Natural killer cell (primary cell): ENCODE data around the gene C1QTNF9B. TPM values are rescaled to one million over a fixed set of nuclear protein-coding genes. Genes with fewer than 3 reads are reported as not detected.

Source experiments
- ATAC-seq, 3 donors: fragments of 150-1000 bp in 2 of 3; fragments of 200-7000 bp in 1 of 3; cut with Tn5 transposase; 1 replicate in 1 of 3; 2 replicates in 2 of 3; pipeline ENCODE4 v1.10.0; 2021; ENCODE audit warnings: mild to moderate bottlenecking in 2 of 3, moderate library complexity in 2 of 3
- DNase-seq, 2 donors: peaks; one replicate each; pipeline versions ENCODE4 v3.0.0 to v3.0.0-alpha.2; 2013 to 2021; ENCODE audit warnings: mixed read lengths in 1 of 2
- H3K27ac ChIP-seq: one replicate; pipeline ENCODE4 v1.5.1; 2013; ENCODE audit warnings: mild to moderate bottlenecking, low read length
- H3K27me3 ChIP-seq: one replicate; pipeline ENCODE4 v1.6.1; 2013; ENCODE audit warnings: low read length; ENCODE audit not compliant: control insufficient read depth, insufficient read depth
- H3K36me3 ChIP-seq: one replicate; pipeline ENCODE4 v1.6.1; 2013; ENCODE audit warnings: low read length; ENCODE audit not compliant: control insufficient read depth, insufficient read depth
- H3K4me1 ChIP-seq: one replicate; pipeline ENCODE4 v1.6.1; 2013; ENCODE audit warnings: low read length; ENCODE audit not compliant: control insufficient read depth, insufficient read depth
- H3K4me3 ChIP-seq: one replicate; pipeline ENCODE4 v1.5.1; 2013; ENCODE audit warnings: low read length
- H3K9me3 ChIP-seq: one replicate; pipeline ENCODE4 v1.6.1; 2013; ENCODE audit warnings: low read length; ENCODE audit not compliant: control insufficient read depth, insufficient read depth
- H3K27ac Mint-ChIP-seq, 2 donors: one replicate each; pipeline ENCODE4 v1.8.0; 2022; ENCODE audit warnings: mild to moderate bottlenecking in 2 of 2, mixed read lengths in 2 of 2, moderate library complexity in 1 of 2
- H3K27me3 Mint-ChIP-seq, 2 donors: one replicate each; pipeline ENCODE4 v1.8.0; 2022; ENCODE audit warnings: low read depth in 2 of 2, mixed read lengths in 2 of 2
- H3K36me3 Mint-ChIP-seq: one replicate; pipeline ENCODE4 v1.8.0; 2022; ENCODE audit warnings: mixed read lengths
- H3K4me1 Mint-ChIP-seq, 2 donors: one replicate each; pipeline ENCODE4 v1.8.0; 2022; ENCODE audit warnings: mixed read lengths in 2 of 2
- H3K4me3 Mint-ChIP-seq: one replicate; pipeline ENCODE4 v1.8.0; 2022; ENCODE audit warnings: mild to moderate bottlenecking, moderate library complexity, mixed read lengths
- H3K9me3 Mint-ChIP-seq, 2 donors: one replicate each; pipeline ENCODE4 v1.8.0; 2022; ENCODE audit warnings: mixed read lengths in 2 of 2
- WGBS: methylation state at CpG from one replicate; pipeline ENCODE4 v1.1.7; 2013; ENCODE audit warnings: missing lambda C conversion rate; ENCODE audit not compliant: insufficient coverage; 5-methylcytosine and 5-hydroxymethylcytosine counted together
- intact Hi-C: fragments of 100-400 bp; cut with micrococcal nuclease; formaldehyde crosslinking; loops from one replicate; pipeline ENCODE4 v1.14.2; 2022
- total RNA-seq, 4 donors: library from RNA; stranded (reverse); fragments of 120-200 nt in 1 of 4; gene quantifications; one replicate each; pipeline versions ENCODE4 v1.2.3 to v1.2.4, GENCODE V29; 2013 to 2022
- TF ChIP-seq, protein P1 (sequence below): fragments of 200-600 bp; IDR thresholded peaks from one replicate; pipeline ENCODE4 v1.8.0; 2022; ENCODE audit warnings: antibody characterized with exemption

The C1QTNF9B gene
- total RNA-seq, 3 donors from 2014 or later (not counting 1 experiment from before 2014, with no cell fraction given): not detected

- Histone ChIP-seq H3K9me3 (no peaks in the 10 kb centered on the region), H3K36me3 (no peaks in the 10 kb centered on the region), H3K4me3 (no peak overlapping the region), H3K4me1 (no peaks in the 10 kb centered on the region), H3K27ac (no peak overlapping the region), H3K27me3 (peaks cover 5% of the 10 kb centered on the region)
- H3K27ac Mint-ChIP-seq: no peak overlapping the region
- TF ChIP-seq, protein P1, sequence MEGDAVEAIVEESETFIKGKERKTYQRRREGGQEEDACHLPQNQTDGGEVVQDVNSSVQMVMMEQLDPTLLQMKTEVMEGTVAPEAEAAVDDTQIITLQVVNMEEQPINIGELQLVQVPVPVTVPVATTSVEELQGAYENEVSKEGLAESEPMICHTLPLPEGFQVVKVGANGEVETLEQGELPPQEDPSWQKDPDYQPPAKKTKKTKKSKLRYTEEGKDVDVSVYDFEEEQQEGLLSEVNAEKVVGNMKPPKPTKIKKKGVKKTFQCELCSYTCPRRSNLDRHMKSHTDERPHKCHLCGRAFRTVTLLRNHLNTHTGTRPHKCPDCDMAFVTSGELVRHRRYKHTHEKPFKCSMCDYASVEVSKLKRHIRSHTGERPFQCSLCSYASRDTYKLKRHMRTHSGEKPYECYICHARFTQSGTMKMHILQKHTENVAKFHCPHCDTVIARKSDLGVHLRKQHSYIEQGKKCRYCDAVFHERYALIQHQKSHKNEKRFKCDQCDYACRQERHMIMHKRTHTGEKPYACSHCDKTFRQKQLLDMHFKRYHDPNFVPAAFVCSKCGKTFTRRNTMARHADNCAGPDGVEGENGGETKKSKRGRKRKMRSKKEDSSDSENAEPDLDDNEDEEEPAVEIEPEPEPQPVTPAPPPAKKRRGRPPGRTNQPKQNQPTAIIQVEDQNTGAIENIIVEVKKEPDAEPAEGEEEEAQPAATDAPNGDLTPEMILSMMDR: no peak
- no peak overlapping the region for H3K4me3 Mint-ChIP-seq
- 86% methylated on average over 1 of the region's 1 CpG for WGBS
- H3K36me3 Mint-ChIP-seq: no peaks in the 10 kb centered on the region
- no peaks in the 10 kb centered on the region for H3K4me1 Mint-ChIP-seq
- ATAC-seq (no peak), DNase-seq (no peak)
- intact Hi-C loops: no loop called here
- peaks cover 18 to 35% of the 10 kb centered on the region in 2 donors for H3K27me3 Mint-ChIP-seq
- no peaks in the 10 kb centered on the region for H3K9me3 Mint-ChIP-seq
Measured at GRCh38 chr13:23912469-23912868, 15.2 kb upstream of the C1QTNF9B start.

- Mint-ChIP-seq H3K27me3 (peaks cover 18 to 24% of the 10 kb centered on the region in 2 donors), H3K9me3 (no peaks in the 10 kb centered on the region), H3K4me1 (no peaks in the 10 kb centered on the region), H3K4me3 (no peak overlapping the region), H3K27ac (no peak overlapping the region), H3K36me3 (no peaks in the 10 kb centered on the region)
- Histone ChIP-seq H3K27me3 (peaks cover 10% of the 10 kb centered on the region), H3K4me1 (no peaks in the 10 kb centered on the region), H3K9me3 (no peaks in the 10 kb centered on the region), H3K36me3 (no peaks in the 10 kb centered on the region), H3K27ac (no peak overlapping the region), H3K4me3 (no peak overlapping the region)
- DNase-seq (no peak), ATAC-seq (no peak)
- intact Hi-C loops: no loop called here
- TF ChIP-seq, protein P1: no peak
Measured at GRCh38 chr13:23909606-23910005, 12.3 kb upstream of the C1QTNF9B start.

GRCh38 chr13:23905766-23906165, 8.5 kb upstream of the C1QTNF9B start:
- Mint-ChIP-seq H3K4me3 (no peak overlapping the region), H3K27me3 (peaks cover 34 to 38% of the 10 kb centered on the region in 2 donors), H3K9me3 (no peaks in the 10 kb centered on the region), H3K4me1 (peaks cover 0 to 5% of the 10 kb centered on the region in 2 donors), H3K27ac (no peak overlapping the region), H3K36me3 (no peaks in the 10 kb centered on the region)
- TF ChIP-seq, protein P1: no peak
- Histone ChIP-seq H3K9me3 (no peaks in the 10 kb centered on the region), H3K4me3 (no peak overlapping the region), H3K27ac (no peak overlapping the region), H3K27me3 (peaks cover 24% of the 10 kb centered on the region), H3K4me1 (peaks cover 3% of the 10 kb centered on the region), H3K36me3 (no peaks in the 10 kb centered on the region)
- ATAC-seq (no peak), DNase-seq (no peak)
- 93% methylated on average over 1 of the region's 2 CpGs for WGBS
- intact Hi-C loops: no loop called here

GRCh38 chr13:23903906-23904280, 6.6 kb upstream of the C1QTNF9B start:
- TF ChIP-seq, protein P1: no peak
- DNase-seq (no peak), ATAC-seq (peak in 1 of 3 donors; percentile 3)
- intact Hi-C loops: no loop called here
- Mint-ChIP-seq H3K27me3 (peaks cover 34 to 56% of the 10 kb centered on the region in 2 donors), H3K36me3 (no peaks in the 10 kb centered on the region), H3K4me1 (peaks cover 0 to 5% of the 10 kb centered on the region in 2 donors), H3K9me3 (no peaks in the 10 kb centered on the region), H3K27ac (no peak overlapping the region), H3K4me3 (no peak overlapping the region)
- Histone ChIP-seq H3K27me3 (peaks cover 24% of the 10 kb centered on the region), H3K4me1 (peaks cover 3% of the 10 kb centered on the region), H3K27ac (no peak overlapping the region), H3K9me3 (no peaks in the 10 kb centered on the region), H3K36me3 (no peaks in the 10 kb centered on the region), H3K4me3 (no peak overlapping the region)
- 29% methylated on average over 16 of the region's 16 CpGs for WGBS
